H1 (cell line): Measurements from ENCODE around the gene UBE2E3. TPM values are rescaled to one million over a fixed set of nuclear protein-coding genes. Genes with fewer than 3 reads are reported as not detected.

Experiments used
- ASH2L ChIP-seq: fragments of 200-600, 300-600 bp; sonication (generic); IDR thresholded peaks from one replicate; pipeline ENCODE4 v1.7.1; 2017; ENCODE audit warnings: low read length
- ATF2 ChIP-seq: IDR thresholded peaks from 2 replicates; pipeline ENCODE4 v1.6.1; 2012; ENCODE audit warnings: low read length, inconsistent platforms
- CHD2 ChIP-seq: IDR thresholded peaks from 2 replicates; pipeline ENCODE4 v1.6.1; 2012; ENCODE audit warnings: low read length, improper control_type of control experiment
- EGR1 ChIP-seq: IDR thresholded peaks from 2 replicates; pipeline ENCODE4 v1.6.1; 2011; ENCODE audit warnings: low read depth, low read length, borderline replicate concordance
- EP300 ChIP-seq, 2 experiments: IDR thresholded peaks; 1 replicate in 1 of 2; 2 replicates in 1 of 2; pipeline ENCODE4 v1.6.1; 2011 to 2012; ENCODE audit warnings: low read depth in 2 of 2, low read length in 2 of 2, mild to moderate bottlenecking in 2 of 2, borderline replicate concordance in 1 of 2, inconsistent platforms in 1 of 2, moderate library complexity in 1 of 2
- GABPA ChIP-seq: IDR thresholded peaks from 2 replicates; pipeline ENCODE4 v1.6.1; 2011; ENCODE audit warnings: mild to moderate bottlenecking, low read length, moderate library complexity, borderline replicate concordance; ENCODE audit not compliant: insufficient read depth
- JUN ChIP-seq: IDR thresholded peaks from 2 replicates; pipeline ENCODE4 v1.6.1; 2011; ENCODE audit warnings: low read depth, mild to moderate bottlenecking, improper control_type of control experiment, low read length
- MAX ChIP-seq: IDR thresholded peaks from 2 replicates; pipeline ENCODE4 v1.6.1; 2012; ENCODE audit warnings: inconsistent platforms
- NRF1 ChIP-seq: IDR thresholded peaks from 2 replicates; pipeline ENCODE4 v1.6.1; 2011; ENCODE audit warnings: mild to moderate bottlenecking, low read depth, low read length, improper control_type of control experiment
- PHF8 ChIP-seq: fragments of 200-600 bp; sonication (generic); conservative IDR thresholded peaks from 2 replicates; pipeline ENCODE4 v1.7.1; 2012; ENCODE audit warnings: low read depth, mild to moderate bottlenecking, inconsistent platforms, low read length, moderate library complexity
- POLR2A ChIP-seq, 2 experiments: IDR thresholded peaks; 1 replicate in 1 of 2; 2 replicates in 1 of 2; pipeline ENCODE4 v1.6.1; 2011; ENCODE audit warnings: low read depth in 2 of 2, low read length in 2 of 2, mild to moderate bottlenecking in 2 of 2; ENCODE audit errors: control extremely low read depth in 1 of 2
- POLR2AphosphoS5 ChIP-seq: IDR thresholded peaks from 2 replicates; pipeline ENCODE4 v1.6.1; 2011; ENCODE audit warnings: low read depth, low read length
- RBBP5 ChIP-seq: IDR thresholded peaks from 2 replicates; pipeline ENCODE4 v1.7.1; 2012; ENCODE audit warnings: low read depth, mild to moderate bottlenecking, inconsistent platforms, low read length, moderate library complexity, borderline replicate concordance
- RFX5 ChIP-seq: IDR thresholded peaks from 2 replicates; pipeline ENCODE4 v1.6.1; 2011; ENCODE audit warnings: low read depth, low read length, improper control_type of control experiment, borderline replicate concordance
- RNF2 ChIP-seq: fragments of 200-900, 300-1000 bp; sonication (generic); IDR thresholded peaks from 2 replicates; pipeline ENCODE4 v1.7.1; 2016; ENCODE audit warnings: borderline replicate concordance, low read depth, mild to moderate bottlenecking, antibody characterized with exemption, low read length; ENCODE audit not compliant: poor library complexity, severe bottlenecking; ENCODE audit errors: missing control alignments
- SIN3A ChIP-seq, 2 experiments: IDR thresholded peaks in 1 of 2; conservative IDR thresholded peaks in 1 of 2; 2 replicates each; pipeline ENCODE4 v1.6.1; 2011 to 2012; ENCODE audit warnings: low read length in 2 of 2, improper control_type of control experiment in 1 of 2, low read depth in 1 of 2, mild to moderate bottlenecking in 1 of 2
- SP1 ChIP-seq: IDR thresholded peaks from 2 replicates; pipeline ENCODE4 v1.6.1; 2011; ENCODE audit warnings: low read depth, low read length
- SP4 ChIP-seq: IDR thresholded peaks from 2 replicates; pipeline ENCODE4 v1.6.1; 2012; ENCODE audit warnings: low read length, inconsistent platforms
- SUZ12 ChIP-seq: fragments of 200-600 bp; sonication (generic); IDR thresholded peaks from 2 replicates; pipeline ENCODE4 v1.6.1; 2012; ENCODE audit warnings: mild to moderate bottlenecking, inconsistent platforms, low read length, moderate library complexity, mixed read lengths
- TAF7 ChIP-seq: optimal IDR thresholded peaks from 2 replicates; pipeline ENCODE3; 2011; ENCODE audit warnings: low read depth, mild to moderate bottlenecking, inconsistent platforms, low read length, moderate library complexity, borderline replicate concordance
- TBP ChIP-seq: IDR thresholded peaks from 2 replicates; pipeline ENCODE4 v1.6.1; 2011; ENCODE audit warnings: low read depth, low read length, improper control_type of control experiment
- TCF12 ChIP-seq: IDR thresholded peaks from 2 replicates; pipeline ENCODE4 v1.6.1; 2011; ENCODE audit warnings: low read depth, mild to moderate bottlenecking, low read length
- polyA plus RNA-seq, 7 experiments: library from polyadenylated mRNA; depleted of rRNA in 3 of 7; stranded (reverse) in 5 of 7; unstranded in 2 of 7; fragments of >200 nt in 5 of 7; fragments of 200-250 nt in 2 of 7; gene quantifications; 1 replicate in 5 of 7; 2 replicates in 1 of 7; 4 replicates in 1 of 7; pipeline versions ENCODE4 v1.2.1 to v1.2.3, GENCODE V29; 2011 to 2013; ENCODE audit warnings: missing spikeins in 2 of 7, mixed read lengths in 2 of 7
- total RNA-seq: library from RNA; stranded (reverse); fragmentation: NEBNext Ultra II Directional; extraction: Animal tissue kit (Norgen Biotek cat#: 25700); gene quantifications from 2 replicates; pipeline ENCODE4 v1.2.1, GENCODE V29; 2021

The UBE2E3 gene
- total and polyA plus RNA-seq, 2 of the 8 experiments (the other 6 are each of a cell fraction or from before 2014, with no cell fraction given), result 106 to 132 TPM

GRCh38 chr2:180980106-180980942, at the start of gene UBE2E3 (continued):
- TF ChIP-seq SP4 (no peak), NRF1 (no peak), TAF7 (peak; percentile 55), TCF12 (no peak), POLR2AphosphoS5 (peak; percentile 10; the same call in 1 of the 2 replicates), RBBP5 (peak; percentile 81; the same call in 1 of the 2 replicates), POLR2A (IDR thresholded peaks at IDR 0.05; ENCODE audit: control extremely low read depth in 1 of 2, low read depth in 2 of 2, low read length in 2 of 2) (peak; percentile 75 to 88), SP1 (no peak), RNF2 (no peak), GABPA (no peak), CHD2 (no peak), EP300 (IDR thresholded peaks at IDR 0.05; ENCODE audit: borderline replicate concordance in 1 of 2, low read depth in 2 of 2, low read length in 2 of 2) (peak in 1 of 2 experiments; percentile 49; a peak in 2 of 3 replicates), ASH2L (peak; percentile 61), SIN3A (conservative IDR thresholded peaks at IDR 0.05 in 1 of 2, IDR thresholded peaks at IDR 0.05 in 1 of 2; ENCODE audit: low read depth in 1 of 2, low read length in 2 of 2) (no peak), JUN (no peak), TBP (peak; percentile 33), EGR1 (peak; percentile 98), MAX (peak; percentile 52; the same call in 1 of the 2 replicates), PHF8 (peak; percentile 72), SUZ12 (peak; percentile 26; the same call in 1 of the 2 replicates), RFX5 (no peak), ATF2 (no peak)
